LNCaP clone FGC (cell line): ENCODE data around the gene VAPA.

Experiments used
- DNase-seq: peaks from one replicate; pipeline ENCODE4 v3.0.0-alpha.2; 2011; ENCODE audit warnings: low read depth
- H3K4me3 ChIP-seq: 2 replicates; pipeline ENCODE4 v1.5.1; 2011; ENCODE audit warnings: mild to moderate bottlenecking, low read depth, low read length, control low read depth
- CTCF ChIP-seq: IDR thresholded peaks from 2 replicates; pipeline ENCODE4 v1.5.1; 2012; ENCODE audit warnings: mild to moderate bottlenecking; ENCODE audit not compliant: control insufficient read depth, insufficient read depth; ENCODE audit errors: extremely low read depth

Gene VAPA

GRCh38 chr18:9924371-9924943, 10.6 kb downstream of the VAPA start:
- TF ChIP-seq CTCF, result no peak
- DNase-seq, result no peak
- no peak overlapping the region for H3K4me3 ChIP-seq

- no peak for DNase-seq
- no peak overlapping the region for H3K4me3 ChIP-seq
- no peak for TF ChIP-seq CTCF
Measured at GRCh38 chr18:9925369-9925768, 11.6 kb downstream of the VAPA start.

GRCh38 chr18:9925795-9926194, 12.0 kb downstream of the VAPA start:
- no peak overlapping the region for H3K4me3 ChIP-seq
- no peak for TF ChIP-seq CTCF
- DNase-seq, result no peak

GRCh38 chr18:9926223-9926894, 12.5 kb downstream of the VAPA start:
- DNase-seq, result no peak
- no peak overlapping the region for H3K4me3 ChIP-seq
- no peak for TF ChIP-seq CTCF

- no peak for TF ChIP-seq CTCF
- H3K4me3 ChIP-seq, result no peak overlapping the region
- no peak for DNase-seq
Measured at GRCh38 chr18:9926977-9927376, 13.2 kb downstream of the VAPA start.

GRCh38 chr18:9927392-9928063, 13.7 kb downstream of the VAPA start:
- no peak for DNase-seq
- TF ChIP-seq CTCF, result no peak
- H3K4me3 ChIP-seq, result no peak overlapping the region
